ENCODE measurements around the gene CAND1.
A peak's percentile ranks its signal among the peaks of the same experiment; 100 is the strongest.

Gene CAND1

GRCh38 chr12:67354966-67355365 lies 85.8 kb downstream of the CAND1 start:
- in situ Hi-C loops (cut with MboI; ENCODE audit: low pct_unique_long_range_greater_than_20kb, low sequenced_read_pairs, unreplicated experiment), result loop anchor here (10.0 kb wide), 1 partner anchor 590 kb away; no protein-coding TSS in a partner anchor
- no peak for DNase-seq (ENCODE audit: low spot score)
- TF ChIP-seq CTCF (IDR thresholded peaks at IDR 0.05; ENCODE audit: extremely low read depth, insufficient read depth, missing control alignments), result no peak

GRCh38 chr12:67355428-67356379 lies 86.5 kb downstream of the CAND1 start:
- peak; percentile 18 for DNase-seq (ENCODE audit: low spot score)
- peak; percentile 50 for TF ChIP-seq CTCF (IDR thresholded peaks at IDR 0.05; ENCODE audit: extremely low read depth, insufficient read depth, missing control alignments)
- in situ Hi-C loops (cut with MboI; ENCODE audit: low pct_unique_long_range_greater_than_20kb, low sequenced_read_pairs, unreplicated experiment), result loop anchor here (10.0 kb wide), 1 partner anchor 589 kb away; no protein-coding TSS in a partner anchor

GRCh38 chr12:67356380-67356774 lies 87.2 kb downstream of the CAND1 start:
- in situ Hi-C loops (cut with MboI; ENCODE audit: low pct_unique_long_range_greater_than_20kb, low sequenced_read_pairs, unreplicated experiment), result loop anchor here (10.0 kb wide), 1 partner anchor 588 kb away; no protein-coding TSS in a partner anchor
- no peak for TF ChIP-seq CTCF (IDR thresholded peaks at IDR 0.05; ENCODE audit: extremely low read depth, insufficient read depth, missing control alignments)
- no peak for DNase-seq (ENCODE audit: low spot score)

GRCh38 chr12:67357376-67358125 lies 88.4 kb downstream of the CAND1 start:
- DNase-seq (ENCODE audit: low spot score), result no peak
- TF ChIP-seq CTCF (IDR thresholded peaks at IDR 0.05; ENCODE audit: extremely low read depth, insufficient read depth, missing control alignments), result no peak
- in situ Hi-C loops (cut with MboI; ENCODE audit: low pct_unique_long_range_greater_than_20kb, low sequenced_read_pairs, unreplicated experiment), result loop anchor here (10.0 kb wide), 1 partner anchor 587 kb away; no protein-coding TSS in a partner anchor

- TF ChIP-seq CTCF (IDR thresholded peaks at IDR 0.05; ENCODE audit: extremely low read depth, insufficient read depth, missing control alignments), result no peak
- DNase-seq (ENCODE audit: low spot score), result no peak
- in situ Hi-C loops (cut with MboI; ENCODE audit: low pct_unique_long_range_greater_than_20kb, low sequenced_read_pairs, unreplicated experiment), result loop anchor here (10.0 kb wide), 1 partner anchor 586 kb away; no protein-coding TSS in a partner anchor
These were observed 89.7 kb downstream of the CAND1 start for GRCh38 chr12:67358781-67359338.

- in situ Hi-C loops (cut with MboI; ENCODE audit: low pct_unique_long_range_greater_than_20kb, low sequenced_read_pairs, unreplicated experiment), result no loop called here
- no peak for DNase-seq (ENCODE audit: low spot score)
- no peak for TF ChIP-seq CTCF (IDR thresholded peaks at IDR 0.05; ENCODE audit: extremely low read depth, insufficient read depth, missing control alignments)
These were observed 93.4 kb downstream of the CAND1 start for GRCh38 chr12:67362526-67362925.
